GM23338 (cell line): ENCODE measurements around the gene KRT31. TPM values are rescaled to one million over a fixed set of nuclear protein-coding genes. Genes with fewer than 3 reads are reported as not detected.

Experiments used
- ATAC-seq: fragments of 200-7000 bp; cut with Tn5 transposase; 3 replicates; pipeline ENCODE4 v1.9.1; 2020
- DNase-seq: peaks from one replicate; pipeline ENCODE4 v3.0.0-alpha.2; 2015; ENCODE audit warnings: low spot score
- H2AFZ ChIP-seq: fragments of 200-600 bp; sonication (generic); 2 replicates; pipeline ENCODE4 v1.8.0; 2016; ENCODE audit warnings: antibody characterized with exemption, mild to moderate bottlenecking, moderate library complexity
- H3F3A ChIP-seq: fragments of 200-600 bp; sonication (generic); replicated peaks from 2 replicates; pipeline ENCODE4 v1.8.0; 2017; ENCODE audit warnings: antibody characterized with exemption, mixed run types, low read depth
- H3K27ac ChIP-seq: fragments of 200-600 bp; sonication (generic); 2 replicates; pipeline ENCODE4 v1.6.1; 2016; ENCODE audit warnings: low read depth
- H3K27me3 ChIP-seq: fragments of 200-600 bp; sonication (generic); 2 replicates; pipeline ENCODE4 v1.8.0; 2016; ENCODE audit warnings: mild to moderate bottlenecking, mixed run types, moderate library complexity; ENCODE audit not compliant: insufficient read depth
- H3K36me3 ChIP-seq: fragments of 200-600 bp; sonication (generic); 2 replicates; pipeline ENCODE4 v1.8.0; 2016; ENCODE audit warnings: mild to moderate bottlenecking; ENCODE audit not compliant: insufficient read depth
- H3K4me1 ChIP-seq: fragments of 200-600 bp; sonication (generic); 2 replicates; pipeline ENCODE4 v1.8.0; 2016; ENCODE audit warnings: mild to moderate bottlenecking, moderate library complexity; ENCODE audit not compliant: insufficient read depth
- H3K4me2 ChIP-seq: fragments of 200-600 bp; sonication (generic); 2 replicates; pipeline ENCODE4 v1.7.1; 2017; ENCODE audit warnings: mixed run types
- H3K4me3 ChIP-seq: fragments of 200-600 bp; sonication (generic); 2 replicates; pipeline ENCODE4 v1.6.1; 2016; ENCODE audit warnings: mixed run types
- H3K79me2 ChIP-seq: fragments of 200-600 bp; sonication (generic); replicated peaks from 2 replicates; pipeline ENCODE4 v1.8.0; 2017; ENCODE audit warnings: mild to moderate bottlenecking; ENCODE audit not compliant: insufficient read depth
- H3K9me2 ChIP-seq: fragments of 200-600 bp; sonication (generic); 2 replicates; pipeline ENCODE4 v1.8.0; 2017; ENCODE audit not compliant: insufficient read depth
- H4K20me1 ChIP-seq: fragments of 200-600 bp; sonication (generic); replicated peaks from 2 replicates; pipeline ENCODE4 v1.8.0; 2017; ENCODE audit warnings: mild to moderate bottlenecking; ENCODE audit not compliant: insufficient read depth
- H3K27ac Mint-ChIP-seq: 2 replicates; pipeline ENCODE4 v1.8.0; 2020; ENCODE audit warnings: inconsistent platforms, mild to moderate bottlenecking, moderate library complexity, mixed read lengths
- H3K27me3 Mint-ChIP-seq: 3 replicates; pipeline ENCODE4 v1.8.0; 2022; ENCODE audit warnings: low read depth, mild to moderate bottlenecking, moderate library complexity, mixed read lengths, inconsistent platforms; ENCODE audit not compliant: insufficient read depth, poor library complexity
- H3K36me3 Mint-ChIP-seq: 3 replicates; pipeline ENCODE4 v1.8.0; 2021; ENCODE audit warnings: low read depth, mild to moderate bottlenecking, inconsistent platforms, moderate library complexity, mixed read lengths
- H3K4me1 Mint-ChIP-seq: 3 replicates; pipeline ENCODE4 v1.8.0; 2020; ENCODE audit warnings: mild to moderate bottlenecking, inconsistent platforms, mixed read lengths
- H3K4me3 Mint-ChIP-seq: 3 replicates; pipeline ENCODE4 v1.8.0; 2021; ENCODE audit warnings: moderate library complexity, mild to moderate bottlenecking, inconsistent platforms, mixed read lengths
- H3K9me3 Mint-ChIP-seq: 3 replicates; pipeline ENCODE4 v1.8.0; 2020; ENCODE audit warnings: moderate library complexity, mild to moderate bottlenecking, inconsistent platforms, mixed read lengths
- CREB1 ChIP-seq: fragments of 250-450 bp; sonication (Bioruptor Pico); IDR thresholded peaks from 2 replicates; pipeline ENCODE4 v1.5.0; 2020; ENCODE audit warnings: low read depth, mild to moderate bottlenecking, moderate library complexity
- EZH2 ChIP-seq: fragments of 200-600 bp; sonication (generic); IDR thresholded peaks from one replicate; pipeline ENCODE4 v1.8.0; 2017; ENCODE audit warnings: antibody characterized with exemption, mild to moderate bottlenecking, low read depth; ENCODE audit not compliant: unreplicated experiment
- EZH2phosphoT487 ChIP-seq: fragments of 200-600 bp; sonication (generic); IDR thresholded peaks from one replicate; pipeline ENCODE4 v1.8.1; 2018; ENCODE audit warnings: antibody characterized with exemption; ENCODE audit not compliant: unreplicated experiment
- NANOG ChIP-seq: IDR thresholded peaks from 2 replicates; pipeline ENCODE4 v1.6.1; 2016; ENCODE audit warnings: antibody characterized with exemption, borderline replicate concordance
- POLR2AphosphoS5 ChIP-seq: IDR thresholded peaks from 2 replicates; pipeline ENCODE4 v1.6.1; 2016; ENCODE audit warnings: antibody characterized with exemption, low read depth
- REST ChIP-seq: IDR thresholded peaks from one replicate; pipeline ENCODE4 v1.6.1; 2018; ENCODE audit warnings: antibody characterized with exemption; ENCODE audit not compliant: unreplicated experiment
- STAT1 ChIP-seq: IDR thresholded peaks from one replicate; pipeline ENCODE4 v1.6.1; 2016; ENCODE audit warnings: antibody characterized with exemption; ENCODE audit not compliant: unreplicated experiment
- ZNF114 ChIP-seq: fragments of 250-450 bp; sonication (Bioruptor Pico); IDR thresholded peaks from 2 replicates; pipeline ENCODE4 v1.5.0; 2020; ENCODE audit warnings: mild to moderate bottlenecking, moderate library complexity
- ZNF331 ChIP-seq: fragments of 250-450 bp; sonication (Bioruptor Pico); IDR thresholded peaks from 2 replicates; pipeline ENCODE4 v1.5.0; 2020; ENCODE audit warnings: low read depth, mild to moderate bottlenecking, moderate library complexity
- polyA plus RNA-seq: library from polyadenylated mRNA; unstranded; fragments of >200 nt; fragmentation: Nextera tagmentation; extraction: Ambion mirVana; gene quantifications from 2 replicates; pipeline ENCODE4 v1.2.1, GENCODE V29; 2016
- total RNA-seq: library from RNA; depleted of rRNA; stranded (reverse); fragments of >200 nt; shearing (Covaris generic); gene quantifications from 2 replicates; pipeline ENCODE4 v1.2.3, GENCODE V29; 2014
- TF ChIP-seq, protein P1 (sequence below): IDR thresholded peaks from 2 replicates; pipeline ENCODE4 v1.6.1; 2016; ENCODE audit warnings: antibody characterized with exemption
- TF ChIP-seq, protein P2 (sequence below), 2 experiments: fragments of 200-600 bp in 1 of 2; sonication (generic) in 1 of 2; conservative IDR thresholded peaks; 2 replicates each; pipeline versions ENCODE4 v1.5.1 to v1.6.1; 2016 to 2017; ENCODE audit warnings: antibody characterized with exemption in 2 of 2, low read depth in 2 of 2, mild to moderate bottlenecking in 2 of 2, moderate library complexity in 1 of 2
- TF ChIP-seq, protein P3 (sequence below): fragments of 250-450 bp; sonication (Bioruptor Pico); IDR thresholded peaks from 2 replicates; pipeline ENCODE4 v1.5.0; 2020; ENCODE audit warnings: mild to moderate bottlenecking, moderate library complexity

KRT31 gene
- total and polyA plus RNA-seq, 2 experiments from 2014 or later, result not detected

DNA sequence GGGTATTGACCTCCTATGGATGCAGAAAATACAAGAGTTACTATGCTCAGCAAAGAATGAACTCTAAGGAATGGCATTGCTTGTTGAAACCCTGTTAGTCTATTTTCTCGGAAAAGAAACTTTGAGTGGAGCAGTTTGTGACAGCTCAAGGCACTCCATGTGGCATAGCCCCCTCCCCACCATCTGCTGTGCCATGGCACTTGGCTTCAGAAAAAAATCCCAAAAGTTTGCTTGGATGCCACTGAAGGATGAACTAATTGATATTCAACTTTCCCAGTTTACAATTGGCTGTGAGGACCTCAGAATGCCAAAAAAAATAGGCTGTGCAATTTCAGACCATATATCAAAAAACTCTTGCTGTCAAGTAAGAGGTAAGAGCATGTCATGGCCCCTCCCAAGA, 1.8 kb downstream of the KRT31 start:
- Histone ChIP-seq H3K36me3 (no peaks in the 10 kb centered on the region), H3K9me2 (0 out of 2 replicates have a peak, but pooled peaks cover 2% of the 10 kb centered on the region), H3K4me2 (no peak overlapping the region), H3K4me3 (no peak overlapping the region), H3K4me1 (no peaks in the 10 kb centered on the region), H3K79me2 (no peaks in the 10 kb centered on the region), H4K20me1 (no peaks in the 10 kb centered on the region), H3K27me3 (no peaks in the 10 kb centered on the region), H2AFZ (no peak overlapping the region), H3F3A (no peaks in the 10 kb centered on the region), H3K27ac (no peak overlapping the region)
- DNase-seq (no peak), ATAC-seq (no peak)
- Mint-ChIP-seq H3K9me3 (no peaks in the 10 kb centered on the region), H3K4me3 (no peak overlapping the region), H3K27me3 (no peaks in the 10 kb centered on the region), H3K4me1 (no peaks in the 10 kb centered on the region), H3K27ac (no peak overlapping the region), H3K36me3 (no peaks in the 10 kb centered on the region)
- TF ChIP-seq, protein P1, sequence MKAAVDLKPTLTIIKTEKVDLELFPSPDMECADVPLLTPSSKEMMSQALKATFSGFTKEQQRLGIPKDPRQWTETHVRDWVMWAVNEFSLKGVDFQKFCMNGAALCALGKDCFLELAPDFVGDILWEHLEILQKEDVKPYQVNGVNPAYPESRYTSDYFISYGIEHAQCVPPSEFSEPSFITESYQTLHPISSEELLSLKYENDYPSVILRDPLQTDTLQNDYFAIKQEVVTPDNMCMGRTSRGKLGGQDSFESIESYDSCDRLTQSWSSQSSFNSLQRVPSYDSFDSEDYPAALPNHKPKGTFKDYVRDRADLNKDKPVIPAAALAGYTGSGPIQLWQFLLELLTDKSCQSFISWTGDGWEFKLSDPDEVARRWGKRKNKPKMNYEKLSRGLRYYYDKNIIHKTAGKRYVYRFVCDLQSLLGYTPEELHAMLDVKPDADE, result no peak
- TF ChIP-seq EZH2 (no peak), POLR2AphosphoS5 (no peak), ZNF114 (CRISPR knock-in tag) (no peak), ZNF331 (CRISPR knock-in tag) (no peak), NANOG (no peak), REST (no peak), EZH2phosphoT487 (no peak), CREB1 (CRISPR knock-in tag) (no peak), STAT1 (no peak)
- TF ChIP-seq, protein P2, sequence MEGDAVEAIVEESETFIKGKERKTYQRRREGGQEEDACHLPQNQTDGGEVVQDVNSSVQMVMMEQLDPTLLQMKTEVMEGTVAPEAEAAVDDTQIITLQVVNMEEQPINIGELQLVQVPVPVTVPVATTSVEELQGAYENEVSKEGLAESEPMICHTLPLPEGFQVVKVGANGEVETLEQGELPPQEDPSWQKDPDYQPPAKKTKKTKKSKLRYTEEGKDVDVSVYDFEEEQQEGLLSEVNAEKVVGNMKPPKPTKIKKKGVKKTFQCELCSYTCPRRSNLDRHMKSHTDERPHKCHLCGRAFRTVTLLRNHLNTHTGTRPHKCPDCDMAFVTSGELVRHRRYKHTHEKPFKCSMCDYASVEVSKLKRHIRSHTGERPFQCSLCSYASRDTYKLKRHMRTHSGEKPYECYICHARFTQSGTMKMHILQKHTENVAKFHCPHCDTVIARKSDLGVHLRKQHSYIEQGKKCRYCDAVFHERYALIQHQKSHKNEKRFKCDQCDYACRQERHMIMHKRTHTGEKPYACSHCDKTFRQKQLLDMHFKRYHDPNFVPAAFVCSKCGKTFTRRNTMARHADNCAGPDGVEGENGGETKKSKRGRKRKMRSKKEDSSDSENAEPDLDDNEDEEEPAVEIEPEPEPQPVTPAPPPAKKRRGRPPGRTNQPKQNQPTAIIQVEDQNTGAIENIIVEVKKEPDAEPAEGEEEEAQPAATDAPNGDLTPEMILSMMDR (conservative IDR thresholded peaks at IDR 0.05; ENCODE audit: low read depth in 2 of 2), result no peak
- TF ChIP-seq, protein P3, sequence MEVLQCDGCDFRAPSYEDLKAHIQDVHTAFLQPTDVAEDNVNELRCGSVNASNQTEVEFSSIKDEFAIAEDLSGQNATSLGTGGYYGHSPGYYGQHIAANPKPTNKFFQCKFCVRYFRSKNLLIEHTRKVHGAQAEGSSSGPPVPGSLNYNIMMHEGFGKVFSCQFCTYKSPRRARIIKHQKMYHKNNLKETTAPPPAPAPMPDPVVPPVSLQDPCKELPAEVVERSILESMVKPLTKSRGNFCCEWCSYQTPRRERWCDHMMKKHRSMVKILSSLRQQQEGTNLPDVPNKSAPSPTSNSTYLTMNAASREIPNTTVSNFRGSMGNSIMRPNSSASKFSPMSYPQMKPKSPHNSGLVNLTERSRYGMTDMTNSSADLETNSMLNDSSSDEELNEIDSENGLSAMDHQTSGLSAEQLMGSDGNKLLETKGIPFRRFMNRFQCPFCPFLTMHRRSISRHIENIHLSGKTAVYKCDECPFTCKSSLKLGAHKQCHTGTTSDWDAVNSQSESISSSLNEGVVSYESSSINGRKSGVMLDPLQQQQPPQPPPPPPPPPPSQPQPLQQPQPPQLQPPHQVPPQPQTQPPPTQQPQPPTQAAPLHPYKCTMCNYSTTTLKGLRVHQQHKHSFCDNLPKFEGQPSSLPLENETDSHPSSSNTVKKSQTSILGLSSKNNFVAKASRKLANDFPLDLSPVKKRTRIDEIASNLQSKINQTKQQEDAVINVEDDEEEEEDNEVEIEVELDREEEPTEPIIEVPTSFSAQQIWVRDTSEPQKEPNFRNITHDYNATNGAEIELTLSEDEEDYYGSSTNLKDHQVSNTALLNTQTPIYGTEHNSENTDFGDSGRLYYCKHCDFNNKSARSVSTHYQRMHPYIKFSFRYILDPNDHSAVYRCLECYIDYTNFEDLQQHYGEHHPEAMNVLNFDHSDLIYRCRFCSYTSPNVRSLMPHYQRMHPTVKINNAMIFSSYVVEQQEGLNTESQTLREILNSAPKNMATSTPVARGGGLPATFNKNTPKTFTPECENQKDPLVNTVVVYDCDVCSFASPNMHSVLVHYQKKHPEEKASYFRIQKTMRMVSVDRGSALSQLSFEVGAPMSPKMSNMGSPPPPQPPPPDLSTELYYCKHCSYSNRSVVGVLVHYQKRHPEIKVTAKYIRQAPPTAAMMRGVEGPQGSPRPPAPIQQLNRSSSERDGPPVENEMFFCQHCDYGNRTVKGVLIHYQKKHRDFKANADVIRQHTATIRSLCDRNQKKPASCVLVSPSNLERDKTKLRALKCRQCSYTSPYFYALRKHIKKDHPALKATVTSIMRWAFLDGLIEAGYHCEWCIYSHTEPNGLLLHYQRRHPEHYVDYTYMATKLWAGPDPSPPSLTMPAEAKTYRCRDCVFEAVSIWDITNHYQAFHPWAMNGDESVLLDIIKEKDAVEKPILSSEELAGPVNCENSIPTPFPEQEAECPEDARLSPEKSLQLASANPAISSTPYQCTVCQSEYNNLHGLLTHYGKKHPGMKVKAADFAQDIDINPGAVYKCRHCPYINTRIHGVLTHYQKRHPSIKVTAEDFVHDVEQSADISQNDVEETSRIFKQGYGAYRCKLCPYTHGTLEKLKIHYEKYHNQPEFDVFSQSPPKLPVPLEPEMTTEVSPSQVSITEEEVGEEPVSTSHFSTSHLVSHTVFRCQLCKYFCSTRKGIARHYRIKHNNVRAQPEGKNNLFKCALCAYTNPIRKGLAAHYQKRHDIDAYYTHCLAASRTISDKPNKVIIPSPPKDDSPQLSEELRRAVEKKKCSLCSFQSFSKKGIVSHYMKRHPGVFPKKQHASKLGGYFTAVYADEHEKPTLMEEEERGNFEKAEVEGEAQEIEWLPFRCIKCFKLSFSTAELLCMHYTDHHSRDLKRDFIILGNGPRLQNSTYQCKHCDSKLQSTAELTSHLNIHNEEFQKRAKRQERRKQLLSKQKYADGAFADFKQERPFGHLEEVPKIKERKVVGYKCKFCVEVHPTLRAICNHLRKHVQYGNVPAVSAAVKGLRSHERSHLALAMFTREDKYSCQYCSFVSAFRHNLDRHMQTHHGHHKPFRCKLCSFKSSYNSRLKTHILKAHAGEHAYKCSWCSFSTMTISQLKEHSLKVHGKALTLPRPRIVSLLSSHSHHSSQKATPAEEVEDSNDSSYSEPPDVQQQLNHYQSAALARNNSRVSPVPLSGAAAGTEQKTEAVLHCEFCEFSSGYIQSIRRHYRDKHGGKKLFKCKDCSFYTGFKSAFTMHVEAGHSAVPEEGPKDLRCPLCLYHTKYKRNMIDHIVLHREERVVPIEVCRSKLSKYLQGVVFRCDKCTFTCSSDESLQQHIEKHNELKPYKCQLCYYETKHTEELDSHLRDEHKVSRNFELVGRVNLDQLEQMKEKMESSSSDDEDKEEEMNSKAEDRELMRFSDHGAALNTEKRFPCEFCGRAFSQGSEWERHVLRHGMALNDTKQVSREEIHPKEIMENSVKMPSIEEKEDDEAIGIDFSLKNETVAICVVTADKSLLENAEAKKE (CRISPR knock-in tag), result no peak
